Liver (tissue), 9 donors: ENCODE measurements around the gene C19orf44. TPM values are rescaled to one million over a fixed set of nuclear protein-coding genes. Genes with fewer than 3 reads are reported as not detected.

Source experiments
- DNase-seq: peaks from one replicate; pipeline ENCODE4 v3.0.0-alpha.2; 2017; ENCODE audit warnings: low spot score
- H3K27ac ChIP-seq, 2 donors: one replicate each; pipeline ENCODE4 v1.7.0; 2013; ENCODE audit warnings: inconsistent platforms in 2 of 2, low read length in 2 of 2, control low read depth in 1 of 2, low read depth in 1 of 2, mild to moderate bottlenecking in 1 of 2
- H3K27me3 ChIP-seq, 4 donors: one replicate each; pipeline versions ENCODE4 v1.6.1 to v1.7.0; 2013; ENCODE audit warnings: low read length in 3 of 4, inconsistent platforms in 1 of 4, mild to moderate bottlenecking in 1 of 4, moderate library complexity in 1 of 4; ENCODE audit not compliant: control insufficient read depth in 4 of 4, insufficient read depth in 4 of 4
- H3K36me3 ChIP-seq, 4 donors: one replicate each; pipeline versions ENCODE4 v1.6.1 to v1.7.0; 2013; ENCODE audit warnings: low read length in 3 of 4, mild to moderate bottlenecking in 3 of 4, low read depth in 1 of 4, moderate library complexity in 1 of 4; ENCODE audit not compliant: control insufficient read depth in 4 of 4, insufficient read depth in 3 of 4
- H3K4me1 ChIP-seq, 4 donors: one replicate each; pipeline versions ENCODE4 v1.6.1 to v1.7.0; 2013; ENCODE audit warnings: low read length in 3 of 4, mild to moderate bottlenecking in 3 of 4, moderate library complexity in 1 of 4; ENCODE audit not compliant: control insufficient read depth in 4 of 4, insufficient read depth in 4 of 4
- H3K4me3 ChIP-seq, 3 donors: one replicate each; pipeline versions ENCODE4 v1.6.1 to v1.7.0; 2013; ENCODE audit warnings: low read length in 3 of 3, control low read depth in 1 of 3, low read depth in 1 of 3, mild to moderate bottlenecking in 1 of 3
- H3K9ac ChIP-seq, 2 donors: one replicate each; pipeline ENCODE4 v1.7.0; 2013; ENCODE audit warnings: low read length in 2 of 2, mild to moderate bottlenecking in 2 of 2, moderate library complexity in 2 of 2, control low read depth in 1 of 2, low read depth in 1 of 2
- H3K9me3 ChIP-seq, 4 donors: one replicate each; pipeline versions ENCODE4 v1.6.1 to v1.7.0; 2013; ENCODE audit warnings: low read length in 3 of 4; ENCODE audit not compliant: control insufficient read depth in 4 of 4
- CTCF ChIP-seq: fragments of 150-350 bp; IDR thresholded peaks from 2 replicates; pipeline ENCODE4 v1.5.1; 2017; ENCODE audit warnings: improper control_type of control experiment, low read depth, low read length; ENCODE audit not compliant: missing input control
- EGR1 ChIP-seq, 2 donors: IDR thresholded peaks; 2 replicates each; pipeline ENCODE4 v1.6.1; 2016 to 2018; ENCODE audit warnings: antibody characterized with exemption in 2 of 2, low read depth in 2 of 2
- FOXA1 ChIP-seq: IDR thresholded peaks from 2 replicates; pipeline ENCODE4 v1.6.1; 2016; ENCODE audit warnings: antibody characterized with exemption
- FOXA2 ChIP-seq: IDR thresholded peaks from 2 replicates; pipeline ENCODE4 v1.6.1; 2016; ENCODE audit warnings: antibody characterized with exemption
- GABPA ChIP-seq, 2 donors: IDR thresholded peaks in 1 of 2; conservative IDR thresholded peaks in 1 of 2; 2 replicates each; pipeline ENCODE4 v1.6.1; 2016; ENCODE audit warnings: antibody characterized with exemption in 2 of 2, mild to moderate bottlenecking in 1 of 2, moderate library complexity in 1 of 2
- HNF4A ChIP-seq, 2 donors: conservative IDR thresholded peaks; 2 replicates each; pipeline ENCODE4 v1.6.1; 2016; ENCODE audit warnings: antibody characterized with exemption in 2 of 2, mild to moderate bottlenecking in 2 of 2
- HNF4G ChIP-seq: IDR thresholded peaks from 2 replicates; pipeline ENCODE4 v1.6.1; 2016; ENCODE audit warnings: antibody characterized with exemption
- JUND ChIP-seq, 2 donors: IDR thresholded peaks; 2 replicates each; pipeline ENCODE4 v1.6.1; 2016; ENCODE audit warnings: antibody characterized with exemption in 2 of 2
- MAX ChIP-seq: IDR thresholded peaks from 2 replicates; pipeline ENCODE4 v1.6.1; 2016; ENCODE audit warnings: antibody characterized with exemption
- NR2F2 ChIP-seq: IDR thresholded peaks from 2 replicates; pipeline ENCODE4 v1.6.1; 2016; ENCODE audit warnings: antibody characterized with exemption
- RAD21 ChIP-seq, 2 donors: IDR thresholded peaks; 2 replicates each; pipeline ENCODE4 v1.6.1; 2016; ENCODE audit warnings: antibody characterized with exemption in 2 of 2, mild to moderate bottlenecking in 2 of 2
- RXRA ChIP-seq, 2 donors: IDR thresholded peaks; 2 replicates each; pipeline ENCODE4 v1.6.1; 2017 to 2018; ENCODE audit warnings: antibody characterized with exemption in 2 of 2, mild to moderate bottlenecking in 1 of 2
- SP1 ChIP-seq: IDR thresholded peaks from 2 replicates; pipeline ENCODE4 v1.6.1; 2018; ENCODE audit warnings: antibody characterized with exemption, mild to moderate bottlenecking
- TAF1 ChIP-seq: conservative IDR thresholded peaks from 2 replicates; pipeline ENCODE4 v1.6.1; 2016; ENCODE audit warnings: antibody characterized with exemption, mild to moderate bottlenecking
- YY1 ChIP-seq: IDR thresholded peaks from 2 replicates; pipeline ENCODE4 v1.6.1; 2016; ENCODE audit warnings: antibody characterized with exemption, mild to moderate bottlenecking
- ZBTB33 ChIP-seq: IDR thresholded peaks from 2 replicates; pipeline ENCODE4 v1.6.1; 2016; ENCODE audit warnings: antibody characterized with exemption
- WGBS: extraction: QIAGEN DNeasy Blood & Tissue Kit; methylation state at CpG from one replicate; pipeline ENCODE4 v1.1.7; 2013; 5-methylcytosine and 5-hydroxymethylcytosine counted together
- polyA plus RNA-seq, 2 donors: library from polyadenylated mRNA; stranded (reverse) in 1 of 2; unstranded in 1 of 2; fragments of 200-250 nt in 1 of 2; fragments of >200 nt in 1 of 2; fragmentation: Nextera tagmentation in 1 of 2; extraction: Ambion mirVana in 1 of 2; gene quantifications; one replicate each; pipeline versions ENCODE4 v1.2.1 to v1.2.3, GENCODE V29; 2013 to 2015
- total RNA-seq, 2 donors: library from RNA; depleted of rRNA; stranded (reverse); fragments of >200 nt; gene quantifications; one replicate each; pipeline ENCODE4 v1.2.3, GENCODE V29; 2014
- TF ChIP-seq, protein P1 (sequence below): IDR thresholded peaks from 2 replicates; pipeline ENCODE4 v1.6.1; 2016; ENCODE audit warnings: antibody characterized with exemption, mild to moderate bottlenecking
- TF ChIP-seq, protein P2 (sequence below): IDR thresholded peaks from 2 replicates; pipeline ENCODE4 v1.6.1; 2016; ENCODE audit warnings: antibody characterized with exemption
- donor health status: healthy.
- donor health status: healthy.
- donor health status: healthy.
- donor health status: healthy.
- donor health status: healthy.

C19orf44 gene
- total and polyA plus RNA-seq, 4 donors: 0.89 to 3.0 (median 1.3) TPM

DNA sequence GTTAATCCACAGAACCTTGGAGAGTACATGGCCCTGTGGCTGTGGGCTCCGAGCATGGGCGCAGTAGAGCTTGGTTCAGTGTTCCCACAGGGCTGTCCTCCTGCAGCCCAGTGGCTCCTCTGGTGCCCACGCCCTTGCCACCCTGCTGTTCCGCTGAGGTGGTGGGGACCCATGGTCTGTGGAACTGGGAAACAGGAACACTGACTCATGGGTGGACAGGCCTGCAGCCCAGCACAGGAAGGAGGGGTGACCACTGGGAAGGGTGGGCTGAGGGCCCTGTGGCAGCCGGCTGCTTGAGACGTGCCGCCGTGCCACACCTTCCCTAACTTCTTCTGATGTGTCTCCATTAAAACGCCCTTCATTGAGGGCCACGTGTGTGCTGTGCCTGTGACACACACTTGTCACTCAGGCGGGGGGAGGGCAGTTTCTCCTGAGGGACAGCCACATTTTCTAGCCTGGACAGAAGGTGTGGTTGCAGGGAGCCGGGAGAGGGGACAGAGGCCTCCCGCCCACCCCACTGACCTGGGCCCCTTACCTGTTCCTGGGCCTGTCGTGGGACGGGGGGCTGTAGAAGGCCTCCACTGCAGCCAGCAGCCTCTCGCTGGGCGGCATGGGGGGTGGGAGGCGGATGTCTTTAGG is 24.9 kb downstream of the C19orf44 start:
- no peak for TF ChIP-seq RAD21 (IDR thresholded peaks at IDR 0.05)
- TF ChIP-seq JUND (IDR thresholded peaks at IDR 0.05): no peak
- TF ChIP-seq EGR1 (IDR thresholded peaks at IDR 0.05; ENCODE audit: low read depth in 2 of 2): no peak
- TF ChIP-seq MAX: no peak
- no peak for TF ChIP-seq SP1
- TF ChIP-seq RXRA (IDR thresholded peaks at IDR 0.05): no peak
- no peak for TF ChIP-seq HNF4A (conservative IDR thresholded peaks at IDR 0.05)
- TF ChIP-seq NR2F2: no peak
- TF ChIP-seq YY1: no peak
- TF ChIP-seq FOXA1: no peak
- TF ChIP-seq ZBTB33: no peak
- no peak for TF ChIP-seq TAF1
- TF ChIP-seq, protein P1, sequence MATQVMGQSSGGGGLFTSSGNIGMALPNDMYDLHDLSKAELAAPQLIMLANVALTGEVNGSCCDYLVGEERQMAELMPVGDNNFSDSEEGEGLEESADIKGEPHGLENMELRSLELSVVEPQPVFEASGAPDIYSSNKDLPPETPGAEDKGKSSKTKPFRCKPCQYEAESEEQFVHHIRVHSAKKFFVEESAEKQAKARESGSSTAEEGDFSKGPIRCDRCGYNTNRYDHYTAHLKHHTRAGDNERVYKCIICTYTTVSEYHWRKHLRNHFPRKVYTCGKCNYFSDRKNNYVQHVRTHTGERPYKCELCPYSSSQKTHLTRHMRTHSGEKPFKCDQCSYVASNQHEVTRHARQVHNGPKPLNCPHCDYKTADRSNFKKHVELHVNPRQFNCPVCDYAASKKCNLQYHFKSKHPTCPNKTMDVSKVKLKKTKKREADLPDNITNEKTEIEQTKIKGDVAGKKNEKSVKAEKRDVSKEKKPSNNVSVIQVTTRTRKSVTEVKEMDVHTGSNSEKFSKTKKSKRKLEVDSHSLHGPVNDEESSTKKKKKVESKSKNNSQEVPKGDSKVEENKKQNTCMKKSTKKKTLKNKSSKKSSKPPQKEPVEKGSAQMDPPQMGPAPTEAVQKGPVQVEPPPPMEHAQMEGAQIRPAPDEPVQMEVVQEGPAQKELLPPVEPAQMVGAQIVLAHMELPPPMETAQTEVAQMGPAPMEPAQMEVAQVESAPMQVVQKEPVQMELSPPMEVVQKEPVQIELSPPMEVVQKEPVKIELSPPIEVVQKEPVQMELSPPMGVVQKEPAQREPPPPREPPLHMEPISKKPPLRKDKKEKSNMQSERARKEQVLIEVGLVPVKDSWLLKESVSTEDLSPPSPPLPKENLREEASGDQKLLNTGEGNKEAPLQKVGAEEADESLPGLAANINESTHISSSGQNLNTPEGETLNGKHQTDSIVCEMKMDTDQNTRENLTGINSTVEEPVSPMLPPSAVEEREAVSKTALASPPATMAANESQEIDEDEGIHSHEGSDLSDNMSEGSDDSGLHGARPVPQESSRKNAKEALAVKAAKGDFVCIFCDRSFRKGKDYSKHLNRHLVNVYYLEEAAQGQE: no peak
- no peak for TF ChIP-seq CTCF
- TF ChIP-seq HNF4G: no peak
- TF ChIP-seq GABPA (IDR thresholded peaks at IDR 0.05 in 1 of 2, conservative IDR thresholded peaks at IDR 0.05 in 1 of 2): no peak
- TF ChIP-seq, protein P2, sequence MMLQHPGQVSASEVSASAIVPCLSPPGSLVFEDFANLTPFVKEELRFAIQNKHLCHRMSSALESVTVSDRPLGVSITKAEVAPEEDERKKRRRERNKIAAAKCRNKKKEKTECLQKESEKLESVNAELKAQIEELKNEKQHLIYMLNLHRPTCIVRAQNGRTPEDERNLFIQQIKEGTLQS: no peak
- no peak for TF ChIP-seq FOXA2
- no peaks in the 10 kb centered on the region for H3K27me3 ChIP-seq
- no peak overlapping the region for H3K27ac ChIP-seq
- no peak for DNase-seq
- peaks cover 39 to 71% (median 49%) of the 10 kb centered on the region in 4 donors for H3K36me3 ChIP-seq
- 93% methylated on average over 18 of the region's 18 CpGs for WGBS
- H3K4me1 ChIP-seq: peaks cover 4 to 18% (median 11%) of the 10 kb centered on the region in 4 donors
- no peak overlapping the region for H3K4me3 ChIP-seq
- no peaks in the 10 kb centered on the region for H3K9me3 ChIP-seq
- H3K9ac ChIP-seq: no peak overlapping the region
